H9 (cell line): ENCODE results near the gene KATNB1. TPM values are rescaled to one million over a fixed set of nuclear protein-coding genes. Genes with fewer than 3 reads are reported as not detected.

Source experiments
- DNase-seq: peaks from one replicate; pipeline ENCODE4 v3.0.0-alpha.2; 2017
- H2AFZ ChIP-seq: one replicate; pipeline ENCODE4 v1.6.1; 2013; ENCODE audit warnings: mild to moderate bottlenecking, low read length, control low read depth, moderate library complexity
- H2AK5ac ChIP-seq: 2 replicates; pipeline ENCODE4 v1.6.1; 2013; ENCODE audit warnings: low read length, control low read depth, mixed read lengths; ENCODE audit not compliant: insufficient read length
- H2BK120ac ChIP-seq: one replicate; pipeline ENCODE4 v1.6.1; 2013; ENCODE audit warnings: low read depth, mild to moderate bottlenecking, low read length, control low read depth, inconsistent platforms; ENCODE audit not compliant: poor library complexity, severe bottlenecking
- H2BK12ac ChIP-seq: 2 replicates; pipeline ENCODE4 v1.6.1; 2013; ENCODE audit warnings: low read length, control low read depth, mixed read lengths, low read depth; ENCODE audit not compliant: insufficient read length
- H2BK15ac ChIP-seq: 2 replicates; pipeline ENCODE4 v1.6.1; 2013; ENCODE audit warnings: low read depth, low read length, control low read depth
- H2BK20ac ChIP-seq: one replicate; pipeline ENCODE4 v1.6.1; 2013; ENCODE audit warnings: low read depth, mild to moderate bottlenecking, low read length, control low read depth, inconsistent platforms; ENCODE audit not compliant: poor library complexity, severe bottlenecking
- H2BK5ac ChIP-seq: 2 replicates; pipeline ENCODE4 v1.6.1; 2013; ENCODE audit warnings: low read length, control low read depth, mixed read lengths; ENCODE audit not compliant: insufficient read length
- H3K14ac ChIP-seq: 2 replicates; pipeline ENCODE4 v1.6.1; 2013; ENCODE audit warnings: low read length, control low read depth; ENCODE audit not compliant: insufficient read depth
- H3K18ac ChIP-seq: 2 replicates; pipeline ENCODE4 v1.6.1; 2013; ENCODE audit warnings: low read depth, mild to moderate bottlenecking, mixed read lengths, low read length, control low read depth; ENCODE audit not compliant: insufficient read length
- H3K23ac ChIP-seq: 2 replicates; pipeline ENCODE4 v1.6.1; 2013; ENCODE audit warnings: low read length, control low read depth, mixed read lengths, low read depth; ENCODE audit not compliant: insufficient read length
- H3K23me2 ChIP-seq: 2 replicates; pipeline ENCODE4 v1.6.1; 2013; ENCODE audit warnings: low read depth, mild to moderate bottlenecking, mixed read lengths, low read length, control low read depth; ENCODE audit not compliant: insufficient read length, poor library complexity, severe bottlenecking
- H3K27ac ChIP-seq: 2 replicates; pipeline ENCODE4 v1.5.1; 2013; ENCODE audit warnings: low read length, control low read depth, mixed read lengths, low read depth; ENCODE audit not compliant: insufficient read length
- H3K27me3 ChIP-seq: 2 replicates; pipeline ENCODE4 v1.6.1; 2013; ENCODE audit warnings: low read length, control low read depth, inconsistent platforms; ENCODE audit not compliant: insufficient read depth
- H3K4ac ChIP-seq: 2 replicates; pipeline ENCODE4 v1.6.1; 2013; ENCODE audit warnings: low read depth, mild to moderate bottlenecking, control low read depth, inconsistent platforms, low read length, moderate library complexity
- H3K4me1 ChIP-seq: 2 replicates; pipeline ENCODE4 v1.6.1; 2013; ENCODE audit warnings: low read length, control low read depth, inconsistent platforms; ENCODE audit not compliant: insufficient read depth
- H3K4me2 ChIP-seq: 2 replicates; pipeline ENCODE4 v1.6.1; 2013; ENCODE audit warnings: low read length, control low read depth, mixed read lengths; ENCODE audit not compliant: insufficient read length, insufficient read depth
- H3K56ac ChIP-seq: 2 replicates; pipeline ENCODE4 v1.6.1; 2013; ENCODE audit warnings: low read depth, mild to moderate bottlenecking, mixed read lengths, low read length, control low read depth; ENCODE audit not compliant: insufficient read length
- H3K79me1 ChIP-seq: 2 replicates; pipeline ENCODE4 v1.6.1; 2013; ENCODE audit warnings: low read depth, mild to moderate bottlenecking, moderate library complexity, low read length, control low read depth, inconsistent platforms; ENCODE audit not compliant: insufficient read depth, poor library complexity, severe bottlenecking
- H3K79me2 ChIP-seq: 2 replicates; pipeline ENCODE4 v1.6.1; 2013; ENCODE audit warnings: low read length, control low read depth, inconsistent platforms; ENCODE audit not compliant: insufficient read depth
- H3K9ac ChIP-seq: 2 replicates; pipeline ENCODE4 v1.6.1; 2013; ENCODE audit warnings: low read length, control low read depth, mixed read lengths; ENCODE audit not compliant: insufficient read length; ENCODE audit errors: extremely low read depth
- H3K9me3 ChIP-seq: one replicate; pipeline ENCODE4 v1.6.1; 2013; ENCODE audit warnings: low read depth, low read length, inconsistent platforms; ENCODE audit not compliant: control insufficient read depth
- H3T11ph ChIP-seq: one replicate; pipeline ENCODE4 v1.6.1; 2013; ENCODE audit warnings: mild to moderate bottlenecking, low read length, control low read depth, inconsistent platforms
- H4K20me1 ChIP-seq: one replicate; pipeline ENCODE4 v1.6.1; 2013; ENCODE audit not compliant: control insufficient read depth, insufficient read length, insufficient read depth
- H4K5ac ChIP-seq: 2 replicates; pipeline ENCODE4 v1.6.1; 2013; ENCODE audit warnings: low read depth, mild to moderate bottlenecking, mixed read lengths, low read length, control low read depth; ENCODE audit not compliant: insufficient read length
- H4K8ac ChIP-seq: replicated peaks from 2 replicates; pipeline ENCODE4 v1.6.1; 2013; ENCODE audit warnings: low read length, control low read depth, mixed read lengths, low read depth; ENCODE audit not compliant: insufficient read length
- H4K91ac ChIP-seq: 2 replicates; pipeline ENCODE4 v1.6.1; 2013; ENCODE audit warnings: low read depth, mild to moderate bottlenecking, moderate library complexity, mixed read lengths, low read length, control low read depth; ENCODE audit not compliant: insufficient read length
- H3K27ac Mint-ChIP-seq, 3 experiments: 2 replicates in 2 of 3; 3 replicates in 1 of 3; pipeline ENCODE4 v1.8.0; 2020 to 2021; ENCODE audit warnings: mixed read lengths in 3 of 3, mild to moderate bottlenecking in 1 of 3, moderate library complexity in 1 of 3
- H3K27me3 Mint-ChIP-seq: 2 replicates; pipeline ENCODE4 v1.8.0; 2021; ENCODE audit warnings: low read depth, mild to moderate bottlenecking, moderate library complexity, mixed read lengths
- H3K36me3 Mint-ChIP-seq, 3 experiments: 2 replicates in 2 of 3; 3 replicates in 1 of 3; pipeline ENCODE4 v1.8.0; 2020 to 2021; ENCODE audit warnings: low read depth in 3 of 3, mixed read lengths in 3 of 3; ENCODE audit not compliant: insufficient read depth in 1 of 3
- H3K4me1 Mint-ChIP-seq, 2 experiments: 2 replicates each; pipeline ENCODE4 v1.8.0; 2020; ENCODE audit warnings: mixed read lengths in 2 of 2
- H3K4me3 Mint-ChIP-seq, 2 experiments: 2 replicates in 1 of 2; 3 replicates in 1 of 2; pipeline ENCODE4 v1.8.0; 2020 to 2021; ENCODE audit warnings: mild to moderate bottlenecking in 2 of 2, mixed read lengths in 2 of 2, moderate library complexity in 1 of 2
- H3K9me3 Mint-ChIP-seq, 2 experiments: 2 replicates in 1 of 2; 3 replicates in 1 of 2; pipeline ENCODE4 v1.8.0; 2020; ENCODE audit warnings: mild to moderate bottlenecking in 2 of 2, mixed read lengths in 2 of 2, moderate library complexity in 1 of 2
- WGBS: extraction: QIAGEN DNeasy Blood & Tissue Kit; methylation state at CpG from one replicate; pipeline ENCODE4 v1.1.7; 2013; ENCODE audit warnings: missing lambda C conversion rate, low lambda C conversion rate, mixed read lengths; ENCODE audit not compliant: insufficient read length; ENCODE audit errors: extremely low coverage; 5-methylcytosine and 5-hydroxymethylcytosine counted together
- total RNA-seq: library from RNA; stranded (reverse); gene quantifications from 2 replicates; pipeline ENCODE4 v1.2.1, GENCODE V29; 2021
- TF ChIP-seq, protein P1 (sequence below): fragments of 200-600 bp; sonication (generic); conservative IDR thresholded peaks from 3 replicates; pipeline ENCODE4 v1.8.0; 2021; ENCODE audit warnings: antibody characterized with exemption, mild to moderate bottlenecking

Gene KATNB1
- total RNA-seq, 1 experiment from 2014 or later = 29.9 TPM

DNA sequence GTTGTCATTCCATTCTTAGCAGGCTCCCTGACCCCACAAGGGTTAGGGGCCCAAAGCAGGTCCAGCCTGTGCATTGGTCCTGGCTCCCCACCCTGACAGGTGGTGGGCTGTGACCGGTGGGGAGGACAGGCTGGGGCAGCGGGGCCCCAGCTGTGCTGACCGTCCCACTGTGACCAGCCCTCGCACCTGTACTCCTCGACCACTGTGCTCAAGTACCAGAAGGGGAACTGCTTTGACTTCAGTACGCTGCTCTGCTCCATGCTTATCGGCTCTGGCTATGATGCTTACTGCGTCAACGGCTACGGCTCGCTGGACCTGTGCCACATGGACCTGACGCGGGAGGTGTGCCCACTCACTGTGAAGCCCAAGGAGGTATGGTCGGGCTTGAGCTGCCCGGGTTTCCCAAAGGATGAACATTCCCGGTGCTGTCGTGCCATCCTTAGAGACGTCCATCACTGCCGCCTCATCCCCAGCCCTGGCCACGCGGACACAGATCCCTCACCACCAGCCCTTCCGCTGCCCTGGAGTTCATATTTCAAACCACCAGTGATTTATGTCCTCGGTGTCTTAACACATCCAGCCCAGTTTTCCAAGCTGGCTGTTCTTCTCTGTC lies 33.7 kb upstream of the KATNB1 start:
- no peak overlapping the region; a peak in 1 of 7 replicates for H3K27ac Mint-ChIP-seq
- H3K36me3 Mint-ChIP-seq = no peaks in the 10 kb centered on the region; a peak in 1 of 7 replicates
- Histone ChIP-seq H3K9ac (no peak overlapping the region), H3K27me3 (no peaks in the 10 kb centered on the region), H2BK120ac (no peak overlapping the region), H3K4me1 (no peaks in the 10 kb centered on the region), H3K14ac (no peak overlapping the region; the same call in 1 of the 2 replicates), H3K18ac (no peak overlapping the region), H3K27ac (no peak overlapping the region), H3K79me2 (no peaks in the 10 kb centered on the region), H4K20me1 (no peaks in the 10 kb centered on the region), H3K4me2 (no peak overlapping the region), H2BK5ac (no peak overlapping the region), H2BK12ac (no peak overlapping the region), H4K91ac (no peak overlapping the region), H3K23ac (no peak overlapping the region), H3K9me3 (no peaks in the 10 kb centered on the region), H4K8ac (no peak overlapping the region), H2BK15ac (no peak overlapping the region), H2BK20ac (no peak overlapping the region), H3K23me2 (no peaks in the 10 kb centered on the region), H2AK5ac (no peak overlapping the region), H3K56ac (no peak overlapping the region), H3K4ac (no peak overlapping the region), H4K5ac (no peak overlapping the region), H2AFZ (no peak overlapping the region), H3T11ph (no peak overlapping the region), H3K79me1 (no peaks in the 10 kb centered on the region)
- DNase-seq = no peak
- WGBS = no CpG with 5 or more reads among the region's 23 CpGs
- TF ChIP-seq, protein P1, sequence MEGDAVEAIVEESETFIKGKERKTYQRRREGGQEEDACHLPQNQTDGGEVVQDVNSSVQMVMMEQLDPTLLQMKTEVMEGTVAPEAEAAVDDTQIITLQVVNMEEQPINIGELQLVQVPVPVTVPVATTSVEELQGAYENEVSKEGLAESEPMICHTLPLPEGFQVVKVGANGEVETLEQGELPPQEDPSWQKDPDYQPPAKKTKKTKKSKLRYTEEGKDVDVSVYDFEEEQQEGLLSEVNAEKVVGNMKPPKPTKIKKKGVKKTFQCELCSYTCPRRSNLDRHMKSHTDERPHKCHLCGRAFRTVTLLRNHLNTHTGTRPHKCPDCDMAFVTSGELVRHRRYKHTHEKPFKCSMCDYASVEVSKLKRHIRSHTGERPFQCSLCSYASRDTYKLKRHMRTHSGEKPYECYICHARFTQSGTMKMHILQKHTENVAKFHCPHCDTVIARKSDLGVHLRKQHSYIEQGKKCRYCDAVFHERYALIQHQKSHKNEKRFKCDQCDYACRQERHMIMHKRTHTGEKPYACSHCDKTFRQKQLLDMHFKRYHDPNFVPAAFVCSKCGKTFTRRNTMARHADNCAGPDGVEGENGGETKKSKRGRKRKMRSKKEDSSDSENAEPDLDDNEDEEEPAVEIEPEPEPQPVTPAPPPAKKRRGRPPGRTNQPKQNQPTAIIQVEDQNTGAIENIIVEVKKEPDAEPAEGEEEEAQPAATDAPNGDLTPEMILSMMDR = no peak
- peaks cover 10% of the 10 kb centered on the region for H3K27me3 Mint-ChIP-seq
- H3K4me1 Mint-ChIP-seq = peaks cover 6 to 13% of the 10 kb centered on the region in 2 experiments
- H3K9me3 Mint-ChIP-seq = peaks cover 0 to 15% of the 10 kb centered on the region in 2 experiments; a peak in 2 of 5 replicates
- no peak overlapping the region for H3K4me3 Mint-ChIP-seq
